GM19455 (cell line): ENCODE data around the gene ACP2.
"Not testable (repeated sequence)": the region's sequence is repeated elsewhere in the genome, so short reads cannot be mapped to it uniquely, and the experiment has no call there.

Source experiments
- ATAC-seq: cut with Tn5 transposase; IDR thresholded peaks from one replicate; pipeline ENCODE4 v1.9.1; 2021; ENCODE audit not compliant: unreplicated experiment

Gene ACP2

DNA sequence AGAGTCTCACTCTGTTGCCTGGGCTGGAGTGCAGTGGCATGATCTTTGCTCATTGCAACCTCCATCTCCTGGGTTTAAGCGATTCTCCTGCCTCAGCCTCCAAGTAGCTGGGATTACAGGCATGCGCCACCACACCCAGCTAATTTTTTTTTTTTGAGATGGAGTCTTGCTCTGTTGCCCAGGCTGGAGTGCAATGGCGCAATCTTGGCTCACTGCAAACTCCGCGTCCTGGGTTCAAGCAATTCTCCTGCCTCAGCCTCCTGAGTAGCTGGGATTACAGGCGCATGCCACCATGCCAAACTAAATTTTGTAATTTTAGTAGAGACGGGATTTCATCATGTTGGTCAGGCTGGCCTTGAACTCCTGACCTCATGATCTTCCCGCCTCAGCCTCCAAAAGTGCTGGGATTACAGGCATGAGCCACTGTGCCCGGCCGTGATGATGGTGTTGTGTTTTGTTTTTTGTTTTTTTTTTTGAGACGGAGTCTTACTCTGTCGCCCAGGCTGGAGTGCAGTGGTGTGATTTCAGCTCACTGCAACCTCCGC, 40.5 kb downstream of the ACP2 start:
- ATAC-seq: not testable (repeated sequence)

DNA sequence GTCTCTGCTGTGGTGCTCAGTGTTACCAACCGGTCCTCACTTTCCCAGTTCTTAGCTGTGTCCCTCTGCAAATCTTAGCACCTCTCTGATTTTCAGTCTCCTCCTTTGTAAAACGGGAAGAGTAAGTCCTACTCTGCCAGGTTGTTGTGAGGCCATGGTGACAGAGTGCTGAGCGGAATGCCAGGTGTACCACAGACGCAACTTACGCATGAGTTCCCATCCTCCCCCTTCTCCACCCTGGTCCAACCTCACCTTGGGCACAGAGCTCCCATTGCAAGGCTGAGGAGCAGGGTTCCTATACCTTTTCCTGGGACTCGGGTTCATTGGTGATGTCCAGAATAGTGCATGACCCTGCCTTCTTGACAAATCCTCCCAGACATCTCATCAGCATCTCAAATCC, 41.2 kb downstream of the ACP2 start:
- no peak for ATAC-seq

DNA sequence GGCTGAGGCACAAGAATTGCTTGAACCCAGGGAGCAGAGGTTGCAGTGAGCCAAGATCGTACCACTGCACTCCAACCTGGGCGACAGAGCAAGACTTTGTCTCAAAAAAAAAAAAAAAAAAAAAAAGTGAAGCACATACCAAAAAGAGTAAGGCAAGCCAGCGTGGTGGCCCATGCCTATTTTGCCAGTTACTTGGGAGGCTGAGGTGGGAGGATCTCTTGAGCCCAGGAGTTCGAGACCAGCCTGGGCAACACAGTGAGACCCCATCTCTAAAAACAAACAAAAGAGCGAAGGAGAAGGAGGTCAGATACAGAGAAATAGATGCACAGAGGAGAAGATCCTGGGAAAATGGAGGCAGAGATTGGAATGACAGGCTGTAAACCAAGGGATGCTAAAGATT, 42.0 kb downstream of the ACP2 start:
- ATAC-seq: not testable (repeated sequence)

DNA sequence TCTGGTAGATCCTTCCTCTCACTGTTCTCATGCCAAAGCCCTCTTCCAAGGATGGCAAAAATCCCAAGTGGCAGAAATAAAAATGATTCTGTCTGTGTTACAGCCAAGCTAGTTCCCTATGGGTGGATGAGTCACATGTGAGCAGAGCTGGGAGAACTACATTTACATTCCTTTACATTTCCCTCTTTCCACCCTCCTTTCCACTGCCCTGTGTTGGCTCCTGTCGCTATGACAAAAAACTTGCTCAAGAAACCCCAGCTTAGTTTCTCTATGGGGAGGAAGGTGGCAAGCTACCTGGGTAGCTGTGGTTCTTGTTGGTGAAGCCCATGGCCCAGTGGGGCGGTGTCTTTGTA, 44.0 kb downstream of the ACP2 start:
- ATAC-seq: no peak

DNA sequence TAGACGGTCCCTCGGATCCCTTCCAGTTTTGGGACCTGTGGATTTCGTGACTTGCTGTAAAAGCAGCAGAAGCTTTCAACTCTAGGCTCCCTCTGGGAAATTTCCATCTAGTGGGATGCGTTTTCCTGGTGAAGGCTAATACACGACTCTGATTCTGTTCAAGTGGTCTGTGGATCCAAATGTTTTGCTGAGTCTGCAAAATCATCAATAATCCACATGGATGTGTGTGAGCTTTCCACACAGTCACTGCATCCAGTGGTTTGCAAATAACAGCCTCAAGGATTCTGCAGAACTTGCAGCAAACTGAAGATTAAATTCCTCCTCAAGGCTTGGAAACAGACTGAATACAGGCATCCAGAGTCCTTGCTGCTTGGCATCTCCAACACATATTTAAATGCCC, 46.0 kb downstream of the ACP2 start:
- ATAC-seq: no peak

DNA sequence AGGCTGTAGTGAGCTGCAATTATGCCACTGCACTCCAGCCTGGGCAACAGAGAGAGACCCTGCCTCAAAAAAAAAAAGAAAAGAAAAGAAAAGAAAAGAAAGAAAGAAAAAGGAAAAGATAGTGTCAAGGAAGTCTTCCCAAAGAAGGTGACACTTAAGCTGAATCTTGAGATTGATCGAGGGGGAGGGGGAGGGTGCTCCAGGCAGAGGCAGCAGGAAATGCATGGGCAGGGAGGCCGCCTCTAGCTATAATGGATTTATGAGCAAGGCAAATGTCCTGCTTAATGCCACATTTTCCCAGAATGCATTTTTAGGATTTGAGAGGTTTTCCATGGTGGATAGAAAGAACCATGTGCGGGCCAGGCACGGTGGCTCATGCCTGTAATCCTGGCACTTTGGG, 47.6 kb downstream of the ACP2 start:
- no peak for ATAC-seq

DNA sequence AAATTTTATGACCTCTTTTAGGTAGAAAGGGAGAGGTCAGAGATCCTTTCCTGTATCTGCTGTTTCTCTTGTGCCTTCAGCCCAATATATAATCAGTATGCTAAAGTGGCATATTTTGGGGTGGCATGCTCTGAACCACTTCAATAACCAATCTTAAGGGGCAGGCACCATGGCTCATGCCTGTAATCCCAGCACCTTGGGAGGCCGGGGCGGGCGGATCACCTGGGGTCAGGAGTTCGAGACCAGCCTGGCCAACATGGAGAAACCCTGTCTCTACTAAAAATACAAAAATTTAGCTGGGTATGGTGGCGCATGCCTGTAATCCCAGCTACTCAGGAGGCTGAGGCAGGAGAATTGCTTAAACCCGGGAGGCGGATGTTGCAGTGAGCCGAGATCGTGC, 50.5 kb downstream of the ACP2 start:
- ATAC-seq: not testable (repeated sequence)

DNA sequence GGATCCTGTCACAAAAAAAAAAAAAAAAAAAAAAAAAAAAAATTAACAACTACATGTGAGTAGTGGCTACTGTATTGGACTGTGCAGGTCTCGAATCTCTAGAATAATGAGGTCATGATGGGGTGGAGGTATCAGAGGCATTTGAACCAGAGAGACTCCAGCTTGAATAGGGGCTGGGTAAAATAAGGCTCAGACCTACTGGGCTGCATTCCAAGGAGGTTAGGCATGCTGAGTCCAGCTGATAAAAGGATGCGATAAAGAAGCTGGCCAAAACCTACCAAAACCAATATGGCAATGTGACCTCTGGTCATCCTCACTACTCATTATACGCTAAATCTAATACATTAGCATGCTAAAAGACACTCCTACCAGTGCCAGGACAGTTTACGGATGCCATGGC, 56.5 kb downstream of the ACP2 start:
- no peak for ATAC-seq

DNA sequence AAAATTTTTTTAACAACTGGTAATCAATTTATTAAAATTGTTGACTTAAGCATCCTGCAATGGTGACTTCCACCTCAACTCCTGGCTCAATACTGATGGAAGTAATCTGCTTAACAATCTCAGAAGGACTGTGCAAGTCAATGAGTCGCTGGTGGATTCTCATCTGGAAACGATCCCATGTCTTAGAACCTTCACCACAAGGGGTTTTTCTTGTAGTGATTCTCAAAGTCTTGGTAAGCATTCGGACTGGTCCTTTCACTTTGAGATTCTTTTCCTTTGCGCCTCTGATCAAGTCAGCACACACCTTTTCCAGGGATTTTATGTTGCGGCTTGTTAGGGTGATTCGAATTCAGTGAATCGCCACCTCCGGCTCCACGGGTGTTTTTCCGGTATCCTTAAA, 57.5 kb downstream of the ACP2 start:
- not testable (repeated sequence) for ATAC-seq
